ENCODE data around the gene S100A9. TPM values are rescaled to one million over a fixed set of nuclear protein-coding genes. Genes with fewer than 3 reads are reported as not detected.

S100A9 gene
- total RNA-seq, 1 experiment from 2014 or later: 126 TPM

DNA sequence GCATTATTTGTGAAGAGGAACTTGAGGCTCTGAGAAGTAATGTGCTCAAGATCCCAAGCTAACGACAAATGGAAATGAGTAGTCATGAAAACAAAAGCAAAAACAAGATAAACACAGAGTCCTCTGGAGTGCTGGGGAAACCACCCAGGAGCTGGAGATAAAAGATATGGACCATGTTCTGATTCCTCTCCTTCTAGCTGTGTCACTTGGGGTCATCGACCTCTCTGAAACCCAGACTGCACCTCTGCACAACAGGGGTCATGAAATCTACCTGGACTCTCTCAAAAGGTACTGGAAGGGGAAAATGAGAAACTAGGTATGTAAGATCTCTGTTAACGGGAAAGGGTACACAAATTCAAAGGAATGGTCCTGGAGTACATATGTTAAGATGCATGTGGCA lies 15.5 kb upstream of the S100A9 start:
- ChIA-PET CTCF (interaction anchor here (5.4 to 28.2 kb wide), 2 partner anchors 12 to 154 kb away, joined by 46 to 1438 read pairs; no protein-coding TSS in a partner anchor), POLR2A (interaction anchor here (0.7 to 1.2 kb wide), 2 partner anchors 16 to 24 kb away, joined by 3 to 5 read pairs; partner anchors contain the start of gene S100A9)
- H3K9me3 Mint-ChIP-seq (ENCODE audit: unreplicated experiment): peaks cover 8% of the 10 kb centered on the region
- H3K4me1 Mint-ChIP-seq (ENCODE audit: insufficient read depth, unreplicated experiment): no peaks in the 10 kb centered on the region
- H3K27ac Mint-ChIP-seq (ENCODE audit: low read depth, unreplicated experiment): no peak overlapping the region
- H3K4me3 Mint-ChIP-seq (ENCODE audit: unreplicated experiment): no peak overlapping the region
- DNase-seq (ENCODE audit: unreplicated experiment): no peak
- TF ChIP-seq, protein P1, sequence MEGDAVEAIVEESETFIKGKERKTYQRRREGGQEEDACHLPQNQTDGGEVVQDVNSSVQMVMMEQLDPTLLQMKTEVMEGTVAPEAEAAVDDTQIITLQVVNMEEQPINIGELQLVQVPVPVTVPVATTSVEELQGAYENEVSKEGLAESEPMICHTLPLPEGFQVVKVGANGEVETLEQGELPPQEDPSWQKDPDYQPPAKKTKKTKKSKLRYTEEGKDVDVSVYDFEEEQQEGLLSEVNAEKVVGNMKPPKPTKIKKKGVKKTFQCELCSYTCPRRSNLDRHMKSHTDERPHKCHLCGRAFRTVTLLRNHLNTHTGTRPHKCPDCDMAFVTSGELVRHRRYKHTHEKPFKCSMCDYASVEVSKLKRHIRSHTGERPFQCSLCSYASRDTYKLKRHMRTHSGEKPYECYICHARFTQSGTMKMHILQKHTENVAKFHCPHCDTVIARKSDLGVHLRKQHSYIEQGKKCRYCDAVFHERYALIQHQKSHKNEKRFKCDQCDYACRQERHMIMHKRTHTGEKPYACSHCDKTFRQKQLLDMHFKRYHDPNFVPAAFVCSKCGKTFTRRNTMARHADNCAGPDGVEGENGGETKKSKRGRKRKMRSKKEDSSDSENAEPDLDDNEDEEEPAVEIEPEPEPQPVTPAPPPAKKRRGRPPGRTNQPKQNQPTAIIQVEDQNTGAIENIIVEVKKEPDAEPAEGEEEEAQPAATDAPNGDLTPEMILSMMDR (IDR thresholded peaks at IDR 0.05; ENCODE audit: unreplicated experiment): no peak
- H3K27me3 Mint-ChIP-seq (ENCODE audit: insufficient read depth, unreplicated experiment): peaks cover 83% of the 10 kb centered on the region
- H3K36me3 Mint-ChIP-seq (ENCODE audit: insufficient read depth, unreplicated experiment): no peaks in the 10 kb centered on the region
- no TSS peak for BruUV-seq (replicated peaks)
- intact Hi-C loops (cut with micrococcal nuclease): no loop called here

DNA sequence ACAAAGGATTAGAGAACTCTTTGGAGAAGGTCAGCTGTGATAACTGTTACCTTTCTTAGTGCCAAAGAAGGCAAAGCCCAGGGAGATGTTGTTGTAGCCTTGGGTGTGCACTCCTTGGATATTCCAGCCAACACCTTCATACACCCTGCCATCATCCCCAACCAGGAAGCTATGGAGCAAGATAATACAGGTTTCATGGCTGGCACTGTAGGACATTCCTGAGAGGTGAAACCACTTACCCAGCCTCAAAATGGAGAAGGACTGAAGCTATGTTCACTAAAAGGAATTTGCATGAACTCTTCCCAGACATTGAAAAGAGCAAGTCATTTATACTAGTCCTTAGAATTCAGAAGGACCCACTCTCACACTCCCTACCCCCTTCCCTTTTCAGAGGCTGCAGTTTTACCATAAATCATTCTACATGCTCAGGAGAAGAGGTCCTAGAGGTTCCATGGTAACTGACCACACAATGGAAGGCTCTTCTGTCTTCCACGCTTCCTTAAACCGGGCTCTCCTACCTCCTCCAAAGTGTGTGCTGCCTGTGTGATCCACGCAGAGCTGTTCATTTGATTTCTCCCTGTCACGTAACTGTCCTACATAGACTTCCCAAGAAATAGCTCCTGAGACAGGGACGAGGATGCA lies 14.5 kb upstream of the S100A9 start:
- no peak overlapping the region for H3K4me3 Mint-ChIP-seq (ENCODE audit: unreplicated experiment)
- H3K27me3 Mint-ChIP-seq (ENCODE audit: insufficient read depth, unreplicated experiment): peaks cover 83% of the 10 kb centered on the region
- no peaks in the 10 kb centered on the region for H3K4me1 Mint-ChIP-seq (ENCODE audit: insufficient read depth, unreplicated experiment)
- peaks cover 8% of the 10 kb centered on the region for H3K9me3 Mint-ChIP-seq (ENCODE audit: unreplicated experiment)
- ChIA-PET CTCF (interaction anchor here (0.7 to 28.2 kb wide), 4 partner anchors 8 to 313 kb away, joined by 3 to 1438 read pairs (median 25); no protein-coding TSS in a partner anchor), POLR2A (interaction anchor here (1.1 to 1.2 kb wide), 3 partner anchors 15 to 159 kb away, joined by 3 to 5 read pairs (median 4); partner anchors contain the start of gene S100A9)
- DNase-seq (ENCODE audit: unreplicated experiment): no peak
- no peak overlapping the region for H3K27ac Mint-ChIP-seq (ENCODE audit: low read depth, unreplicated experiment)
- BruUV-seq (replicated peaks): no TSS peak
- intact Hi-C loops (cut with micrococcal nuclease): no loop called here
- TF ChIP-seq, protein P1 (IDR thresholded peaks at IDR 0.05; ENCODE audit: unreplicated experiment): no peak
- H3K36me3 Mint-ChIP-seq (ENCODE audit: insufficient read depth, unreplicated experiment): no peaks in the 10 kb centered on the region

DNA sequence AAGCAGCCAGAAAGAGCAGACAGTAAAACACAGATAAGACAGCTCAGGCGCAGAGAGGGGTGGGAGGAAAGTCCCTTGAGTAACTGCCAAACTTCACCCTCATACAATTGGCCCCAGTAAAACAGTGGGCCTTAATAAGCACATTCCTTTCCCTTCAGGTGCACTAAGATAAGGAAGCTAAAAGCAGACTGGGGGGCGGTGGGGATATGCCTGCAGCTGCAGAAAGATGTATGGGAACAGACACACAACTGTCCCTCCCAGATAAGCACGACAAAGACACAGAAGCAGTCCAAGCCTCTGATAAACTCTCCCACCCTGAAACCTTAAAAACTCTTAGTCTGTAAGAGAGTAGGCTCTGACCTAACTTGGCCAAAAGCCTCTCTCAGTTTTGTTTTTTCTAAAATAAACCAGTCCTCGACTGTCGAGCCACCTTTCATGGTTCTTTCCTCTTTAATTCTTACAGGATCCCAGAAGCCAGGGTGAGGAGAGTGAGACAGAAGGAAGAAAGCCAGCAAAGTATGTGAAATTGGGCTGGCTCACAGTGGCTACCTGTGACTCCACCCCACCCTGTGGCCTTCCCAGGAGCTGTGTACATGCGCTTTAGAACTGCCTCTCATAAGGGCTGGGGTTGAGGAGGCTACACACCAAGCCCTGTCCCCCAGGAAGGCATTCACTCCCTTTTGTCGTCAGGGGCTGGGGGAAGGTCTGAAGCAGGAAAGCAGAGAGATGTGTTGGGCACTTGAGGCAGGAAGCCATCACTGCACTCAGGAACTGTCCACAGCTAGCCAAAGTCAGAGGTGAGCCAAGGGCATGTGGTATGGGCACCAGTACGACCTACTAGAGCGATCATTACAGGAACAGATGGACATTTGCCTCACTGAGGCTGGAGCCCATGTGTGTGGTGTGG lies 13.6 kb upstream of the S100A9 start:
- TF ChIP-seq, protein P1 (IDR thresholded peaks at IDR 0.05; ENCODE audit: unreplicated experiment): no peak
- no TSS peak for BruUV-seq (replicated peaks)
- DNase-seq (ENCODE audit: unreplicated experiment): no peak
- CTCF ChIA-PET: interaction anchor here (0.6 to 28.2 kb wide), 5 partner anchors 9 to 312 kb away, joined by 3 to 1438 read pairs (median 4); no protein-coding TSS in a partner anchor
- no peaks in the 10 kb centered on the region for H3K36me3 Mint-ChIP-seq (ENCODE audit: insufficient read depth, unreplicated experiment)
- peaks cover 83% of the 10 kb centered on the region for H3K27me3 Mint-ChIP-seq (ENCODE audit: insufficient read depth, unreplicated experiment)
- H3K4me1 Mint-ChIP-seq (ENCODE audit: insufficient read depth, unreplicated experiment): peaks cover 8% of the 10 kb centered on the region
- POLR2A ChIA-PET: interaction anchor here (1.0 to 1.1 kb wide), 2 partner anchors 32 to 158 kb away, joined by 3 read pairs; partner anchors contain the start of gene S100A12
- no peak overlapping the region for H3K4me3 Mint-ChIP-seq (ENCODE audit: unreplicated experiment)
- intact Hi-C loops (cut with micrococcal nuclease): no loop called here
- H3K9me3 Mint-ChIP-seq (ENCODE audit: unreplicated experiment): peaks cover 8% of the 10 kb centered on the region
- H3K27ac Mint-ChIP-seq (ENCODE audit: low read depth, unreplicated experiment): no peak overlapping the region

DNA sequence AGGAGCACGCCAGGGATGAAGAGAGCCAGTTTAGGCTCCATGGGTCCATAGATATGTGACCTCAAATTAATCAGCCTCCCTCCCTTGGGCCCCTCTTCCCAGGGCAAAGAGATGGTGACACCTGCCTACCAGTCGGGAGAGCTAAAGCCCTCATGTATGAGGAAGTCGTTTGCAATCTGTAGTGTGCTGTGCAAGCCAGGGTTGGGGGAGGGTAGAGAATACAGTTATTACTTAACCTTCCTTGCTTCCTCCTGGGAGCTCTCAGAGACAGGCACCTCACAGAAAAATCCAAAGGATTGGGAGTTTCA lies 13.0 kb upstream of the S100A9 start:
- Mint-ChIP-seq H3K36me3 (ENCODE audit: insufficient read depth, unreplicated experiment) (no peaks in the 10 kb centered on the region), H3K4me3 (ENCODE audit: unreplicated experiment) (no peak overlapping the region), H3K4me1 (ENCODE audit: insufficient read depth, unreplicated experiment) (peaks cover 10% of the 10 kb centered on the region), H3K27ac (ENCODE audit: low read depth, unreplicated experiment) (no peak overlapping the region), H3K9me3 (ENCODE audit: unreplicated experiment) (peaks cover 8% of the 10 kb centered on the region), H3K27me3 (ENCODE audit: insufficient read depth, unreplicated experiment) (peaks cover 83% of the 10 kb centered on the region)
- no peak for DNase-seq (ENCODE audit: unreplicated experiment)
- ChIA-PET POLR2A (interaction anchor here (1.0 kb wide), 1 partner anchor 31 kb away, joined by 3 read pairs; the partner anchor contains the start of gene S100A12), CTCF (interaction anchor here (0.6 to 28.2 kb wide), 4 partner anchors 9 to 152 kb away, joined by 3 to 1438 read pairs (median 24); no protein-coding TSS in a partner anchor)
- no TSS peak for BruUV-seq (replicated peaks)
- intact Hi-C loops (cut with micrococcal nuclease): no loop called here
- TF ChIP-seq, protein P1 (IDR thresholded peaks at IDR 0.05; ENCODE audit: unreplicated experiment): no peak

Data from MCF 10A (cell line).